Measurements from ENCODE around the gene ST3GAL5.

ST3GAL5 gene

GRCh38 chr2:85915606-85916303 is 27.0 kb upstream of the ST3GAL5 start:
- Histone ChIP-seq H3K4me3 (ENCODE audit: extremely low read depth, insufficient read depth, low read length, poor library complexity, severe bottlenecking) (no peak overlapping the region), H3K36me3 (ENCODE audit: control insufficient read depth, insufficient read depth, low read length) (no peaks in the 10 kb centered on the region), H3K27ac (ENCODE audit: low read depth, low read length, severe bottlenecking) (no peak overlapping the region), H3K4me1 (ENCODE audit: control insufficient read depth, insufficient read depth, low read length, poor library complexity, severe bottlenecking) (no peaks in the 10 kb centered on the region), H3K9me3 (ENCODE audit: control insufficient read depth, low read length) (peaks cover 5% of the 10 kb centered on the region)
- WGBS, 2 experiments (ENCODE audit: insufficient coverage in 2 of 2): 92 to 100% methylated on average over 1 to 2 of the region's 3 CpGs

GRCh38 chr2:85914922-85915321 is 26.1 kb upstream of the ST3GAL5 start:
- Histone ChIP-seq H3K27ac (ENCODE audit: low read depth, low read length, severe bottlenecking) (no peak overlapping the region), H3K36me3 (ENCODE audit: control insufficient read depth, insufficient read depth, low read length) (no peaks in the 10 kb centered on the region), H3K9me3 (ENCODE audit: control insufficient read depth, low read length) (no peaks in the 10 kb centered on the region), H3K4me1 (ENCODE audit: control insufficient read depth, insufficient read depth, low read length, poor library complexity, severe bottlenecking) (no peaks in the 10 kb centered on the region), H3K4me3 (ENCODE audit: extremely low read depth, insufficient read depth, low read length, poor library complexity, severe bottlenecking) (no peak overlapping the region)
- 76 to 85% methylated on average over 2 of the region's 2 CpGs for WGBS, 2 experiments (ENCODE audit: insufficient coverage in 2 of 2)

GRCh38 chr2:85913884-85914881 is 25.4 kb upstream of the ST3GAL5 start:
- WGBS, 2 experiments (ENCODE audit: insufficient coverage in 2 of 2): 84 to 89% methylated on average over 2 to 4 of the region's 4 CpGs

GRCh38 chr2:85911814-85912692 is 23.3 kb upstream of the ST3GAL5 start:
- no peak overlapping the region for H3K4me3 ChIP-seq (ENCODE audit: extremely low read depth, insufficient read depth, low read length, poor library complexity, severe bottlenecking)
- no peaks in the 10 kb centered on the region for H3K36me3 ChIP-seq (ENCODE audit: control insufficient read depth, insufficient read depth, low read length)
- H3K4me1 ChIP-seq (ENCODE audit: control insufficient read depth, insufficient read depth, low read length, poor library complexity, severe bottlenecking): no peaks in the 10 kb centered on the region
- H3K9me3 ChIP-seq (ENCODE audit: control insufficient read depth, low read length): no peaks in the 10 kb centered on the region
- peak overlapping the region; percentile 78 for H3K27ac ChIP-seq (ENCODE audit: low read depth, low read length, severe bottlenecking)
- 81 to 91% methylated on average over 5 to 7 of the region's 9 CpGs for WGBS, 2 experiments (ENCODE audit: insufficient coverage in 2 of 2)

More at GRCh38 chr2:85913884-85914881, 25.4 kb upstream of the ST3GAL5 start:
- no peaks in the 10 kb centered on the region for H3K36me3 ChIP-seq (ENCODE audit: control insufficient read depth, insufficient read depth, low read length)
- no peak overlapping the region for H3K4me3 ChIP-seq (ENCODE audit: extremely low read depth, insufficient read depth, low read length, poor library complexity, severe bottlenecking)
- H3K4me1 ChIP-seq (ENCODE audit: control insufficient read depth, insufficient read depth, low read length, poor library complexity, severe bottlenecking): no peaks in the 10 kb centered on the region
- H3K9me3 ChIP-seq (ENCODE audit: control insufficient read depth, low read length): no peaks in the 10 kb centered on the region
- H3K27ac ChIP-seq (ENCODE audit: low read depth, low read length, severe bottlenecking): no peak overlapping the region

GRCh38 chr2:85911097-85911496 is 22.3 kb upstream of the ST3GAL5 start:
- no peaks in the 10 kb centered on the region for H3K36me3 ChIP-seq (ENCODE audit: control insufficient read depth, insufficient read depth, low read length)
- H3K27ac ChIP-seq (ENCODE audit: low read depth, low read length, severe bottlenecking): peak overlapping the region; percentile 29
- H3K4me3 ChIP-seq (ENCODE audit: extremely low read depth, insufficient read depth, low read length, poor library complexity, severe bottlenecking): no peak overlapping the region
- 87 to 93% methylated on average over 4 to 5 of the region's 6 CpGs for WGBS, 2 experiments (ENCODE audit: insufficient coverage in 2 of 2)
- no peaks in the 10 kb centered on the region for H3K9me3 ChIP-seq (ENCODE audit: control insufficient read depth, low read length)
- no peaks in the 10 kb centered on the region for H3K4me1 ChIP-seq (ENCODE audit: control insufficient read depth, insufficient read depth, low read length, poor library complexity, severe bottlenecking)

GRCh38 chr2:85909005-85909404 is 20.2 kb upstream of the ST3GAL5 start:
- no peaks in the 10 kb centered on the region for H3K9me3 ChIP-seq (ENCODE audit: control insufficient read depth, low read length)
- peaks cover 7% of the 10 kb centered on the region for H3K4me1 ChIP-seq (ENCODE audit: control insufficient read depth, insufficient read depth, low read length, poor library complexity, severe bottlenecking)
- no peak overlapping the region for H3K27ac ChIP-seq (ENCODE audit: low read depth, low read length, severe bottlenecking)
- WGBS, 2 experiments (ENCODE audit: insufficient coverage in 2 of 2): no CpG with 5 or more reads among the region's 3 CpGs
- H3K4me3 ChIP-seq (ENCODE audit: extremely low read depth, insufficient read depth, low read length, poor library complexity, severe bottlenecking): no peak overlapping the region
- H3K36me3 ChIP-seq (ENCODE audit: control insufficient read depth, insufficient read depth, low read length): no peaks in the 10 kb centered on the region

- Histone ChIP-seq H3K9me3 (ENCODE audit: control insufficient read depth, low read length) (no peaks in the 10 kb centered on the region), H3K36me3 (ENCODE audit: control insufficient read depth, insufficient read depth, low read length) (no peaks in the 10 kb centered on the region), H3K27ac (ENCODE audit: low read depth, low read length, severe bottlenecking) (no peak overlapping the region), H3K4me3 (ENCODE audit: extremely low read depth, insufficient read depth, low read length, poor library complexity, severe bottlenecking) (no peak overlapping the region), H3K4me1 (ENCODE audit: control insufficient read depth, insufficient read depth, low read length, poor library complexity, severe bottlenecking) (peaks cover 7% of the 10 kb centered on the region)
- WGBS, 2 experiments (ENCODE audit: insufficient coverage in 2 of 2): no CpG with 5 or more reads among the region's 1 CpG
Measured at GRCh38 chr2:85908506-85908905, 19.7 kb upstream of the ST3GAL5 start.

- H3K27ac ChIP-seq (ENCODE audit: low read depth, low read length, severe bottlenecking): no peak overlapping the region
- 78 to 80% methylated on average over 5 to 8 of the region's 9 CpGs for WGBS, 2 experiments (ENCODE audit: insufficient coverage in 2 of 2)
- no peaks in the 10 kb centered on the region for H3K9me3 ChIP-seq (ENCODE audit: control insufficient read depth, low read length)
- H3K4me3 ChIP-seq (ENCODE audit: extremely low read depth, insufficient read depth, low read length, poor library complexity, severe bottlenecking): no peak overlapping the region
- no peaks in the 10 kb centered on the region for H3K36me3 ChIP-seq (ENCODE audit: control insufficient read depth, insufficient read depth, low read length)
- peaks cover 7% of the 10 kb centered on the region for H3K4me1 ChIP-seq (ENCODE audit: control insufficient read depth, insufficient read depth, low read length, poor library complexity, severe bottlenecking)
Measured at GRCh38 chr2:85907671-85908157, 18.9 kb upstream of the ST3GAL5 start.

GRCh38 chr2:85906748-85907147 is 18.0 kb upstream of the ST3GAL5 start:
- no CpG with 5 or more reads among the region's 3 CpGs for WGBS, 2 experiments (ENCODE audit: insufficient coverage in 2 of 2)

GRCh38 chr2:85905891-85906290 is 17.1 kb upstream of the ST3GAL5 start:
- 100% methylated on average over 1 of the region's 1 CpG; no CpG with 5 or more reads in 1 of the 2 experiments for WGBS, 2 experiments (ENCODE audit: insufficient coverage in 2 of 2)
- no peak overlapping the region for H3K27ac ChIP-seq (ENCODE audit: low read depth, low read length, severe bottlenecking)

More at GRCh38 chr2:85906748-85907147, 18.0 kb upstream of the ST3GAL5 start:
- H3K4me1 ChIP-seq (ENCODE audit: control insufficient read depth, insufficient read depth, low read length, poor library complexity, severe bottlenecking): peaks cover 7% of the 10 kb centered on the region
- H3K27ac ChIP-seq (ENCODE audit: low read depth, low read length, severe bottlenecking): no peak overlapping the region
- no peaks in the 10 kb centered on the region for H3K36me3 ChIP-seq (ENCODE audit: control insufficient read depth, insufficient read depth, low read length)
- no peak overlapping the region for H3K4me3 ChIP-seq (ENCODE audit: extremely low read depth, insufficient read depth, low read length, poor library complexity, severe bottlenecking)
- no peaks in the 10 kb centered on the region for H3K9me3 ChIP-seq (ENCODE audit: control insufficient read depth, low read length)

More at GRCh38 chr2:85905891-85906290, 17.1 kb upstream of the ST3GAL5 start:
- H3K36me3 ChIP-seq (ENCODE audit: control insufficient read depth, insufficient read depth, low read length): no peaks in the 10 kb centered on the region
- no peaks in the 10 kb centered on the region for H3K9me3 ChIP-seq (ENCODE audit: control insufficient read depth, low read length)
- no peak overlapping the region for H3K4me3 ChIP-seq (ENCODE audit: extremely low read depth, insufficient read depth, low read length, poor library complexity, severe bottlenecking)
- peaks cover 7% of the 10 kb centered on the region for H3K4me1 ChIP-seq (ENCODE audit: control insufficient read depth, insufficient read depth, low read length, poor library complexity, severe bottlenecking)
